Skin of body (tissue), 2 donors: Measurements from ENCODE around the gene VCAN. TPM values are rescaled to one million over a fixed set of nuclear protein-coding genes. Genes with fewer than 3 reads are reported as not detected.

Experiments
- DNase-seq: peaks from one replicate; lab custom pipeline; 2025; lab: John Stamatoyannopoulos, UW
- total RNA-seq: library from RNA; depleted of rRNA; stranded (reverse); fragments of >200 nt; gene quantifications from one replicate; pipeline ENCODE4 v1.2.3, GENCODE V29; 2014

VCAN gene
- total RNA-seq, 1 donor from 2014 or later, result 396 TPM

GRCh38 chr5:83528439-83528769 lies 56.9 kb downstream of the VCAN start:
- DNase-seq, result no peak

GRCh38 chr5:83530193-83530592 lies 58.6 kb downstream of the VCAN start:
- DNase-seq, result no peak

GRCh38 chr5:83531661-83532060 lies 60.1 kb downstream of the VCAN start:
- peak; percentile 11 for DNase-seq

GRCh38 chr5:83538786-83539462 lies 67.4 kb downstream of the VCAN start:
- no peak for DNase-seq

GRCh38 chr5:83539463-83539790 lies 67.9 kb downstream of the VCAN start:
- no peak for DNase-seq

GRCh38 chr5:83540105-83540504 lies 68.6 kb downstream of the VCAN start:
- DNase-seq, result no peak

GRCh38 chr5:83540783-83541182 lies 69.2 kb downstream of the VCAN start:
- no peak for DNase-seq

- DNase-seq, result no peak
Observed at GRCh38 chr5:83542839-83543238, 71.3 kb downstream of the VCAN start.

- DNase-seq, result no peak
Observed at GRCh38 chr5:83543898-83544297, 72.4 kb downstream of the VCAN start.

GRCh38 chr5:83547161-83547560 lies 75.6 kb downstream of the VCAN start:
- no peak for DNase-seq

GRCh38 chr5:83547889-83548288 lies 76.3 kb downstream of the VCAN start:
- DNase-seq, result no peak

GRCh38 chr5:83548581-83548980 lies 77.0 kb downstream of the VCAN start:
- DNase-seq, result peak; percentile 62

GRCh38 chr5:83549076-83549475 lies 77.5 kb downstream of the VCAN start:
- no peak for DNase-seq

GRCh38 chr5:83549674-83550073 lies 78.1 kb downstream of the VCAN start:
- no peak for DNase-seq

GRCh38 chr5:83551821-83552220 lies 80.3 kb downstream of the VCAN start:
- peak; percentile 32 for DNase-seq

- DNase-seq, result no peak
Observed at GRCh38 chr5:83552275-83552674, 80.7 kb downstream of the VCAN start.

- DNase-seq, result peak; percentile 66
Observed at GRCh38 chr5:83553000-83553486, 81.5 kb downstream of the VCAN start.

- no peak for DNase-seq
Observed at GRCh38 chr5:83554133-83554532, 82.6 kb downstream of the VCAN start.

- DNase-seq, result no peak
Observed at GRCh38 chr5:83554686-83555085, 83.1 kb downstream of the VCAN start.

GRCh38 chr5:83555263-83555662 lies 83.7 kb downstream of the VCAN start:
- no peak for DNase-seq

- no peak for DNase-seq
Observed at GRCh38 chr5:83556190-83556589, 84.6 kb downstream of the VCAN start.

- no peak for DNase-seq
Observed at GRCh38 chr5:83559118-83559785, 87.7 kb downstream of the VCAN start.

GRCh38 chr5:83562071-83562606 lies 90.6 kb downstream of the VCAN start:
- no peak for DNase-seq
